GM12892 (cell line): ENCODE data around the gene SDSL.

ENCODE experiments used
- POLR2AphosphoS5 ChIP-seq: IDR thresholded peaks from 2 replicates; pipeline ENCODE4 v1.6.1; 2011; ENCODE audit warnings: low read depth, low read length, control low read depth
- TAF1 ChIP-seq: IDR thresholded peaks from 2 replicates; pipeline ENCODE4 v1.6.1; 2011; ENCODE audit warnings: low read depth, mild to moderate bottlenecking, control low read depth, low read length, borderline replicate concordance

DNA sequence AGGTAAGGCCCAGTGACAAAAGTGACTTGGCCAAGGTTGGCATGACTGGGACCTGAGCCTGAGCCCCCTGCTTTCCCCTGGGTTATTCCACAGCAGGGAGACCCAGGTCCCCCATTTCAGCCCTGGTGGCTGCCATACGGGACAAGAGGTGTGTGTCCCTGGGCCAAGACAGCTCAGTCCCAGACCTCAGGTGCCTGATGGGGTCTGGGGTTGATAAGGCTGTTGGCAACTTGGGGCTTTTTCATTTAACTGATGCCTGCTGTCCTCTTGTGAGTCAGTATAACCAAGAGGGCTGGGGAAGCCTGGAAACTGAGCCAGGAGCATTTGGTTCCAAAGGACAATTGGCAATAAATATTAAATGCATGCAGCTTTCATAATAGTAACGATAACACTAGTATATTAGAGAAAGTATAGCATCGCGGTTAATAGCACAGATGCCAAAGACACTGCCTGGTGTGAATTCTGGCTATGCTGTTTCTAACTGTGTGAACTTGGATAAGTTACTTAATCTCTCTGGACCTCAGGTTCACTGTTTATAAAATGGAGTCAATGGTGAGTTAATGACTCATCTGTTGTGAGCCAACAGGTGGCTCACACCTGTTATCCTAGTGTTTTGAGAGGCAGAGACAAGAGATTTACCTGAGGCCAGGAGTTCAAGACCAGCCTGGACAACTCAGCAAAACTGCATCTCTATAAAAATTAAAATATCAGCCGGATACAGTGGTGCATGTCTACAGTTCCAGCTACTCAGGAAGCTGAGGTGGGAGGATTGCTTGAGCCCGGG, 898 bp downstream of the SDSL start:
- TF ChIP-seq POLR2AphosphoS5 (no peak), TAF1 (no peak)
